Mucosa of descending colon (tissue), 3 donors: Measurements from ENCODE around the gene GALNT5. TPM values are rescaled to one million over a fixed set of nuclear protein-coding genes. Genes with fewer than 3 reads are reported as not detected.
A peak's percentile ranks its signal among the peaks of the same experiment; 100 is the strongest.

Source experiments
- ATAC-seq: fragments of 200-7000 bp; cut with Tn5 transposase; one replicate; pipeline ENCODE4 v1.9.1; 2020; ENCODE audit warnings: mild to moderate bottlenecking, moderate library complexity
- DNase-seq, 3 donors: peaks; one replicate each; pipeline ENCODE4 v3.0.0-alpha.2; 2020
- H3K36me3 ChIP-seq: fragments of 200-600 bp; one replicate; pipeline ENCODE4 v1.8.0; 2021; ENCODE audit warnings: low read depth, mild to moderate bottlenecking
- H3K4me1 ChIP-seq: fragments of 200-600 bp; one replicate; pipeline ENCODE4 v1.8.0; 2021; ENCODE audit warnings: low read depth, mild to moderate bottlenecking
- H3K4me3 ChIP-seq: fragments of 200-600 bp; one replicate; pipeline ENCODE4 v1.8.0; 2021; ENCODE audit warnings: mild to moderate bottlenecking
- H3K9me3 ChIP-seq: fragments of 200-600 bp; one replicate; pipeline ENCODE4 v1.8.0; 2021; ENCODE audit warnings: mild to moderate bottlenecking
- intact Hi-C, 2 donors: fragments of 100-400 bp; cut with DNase I in 1 of 2; cut with micrococcal nuclease in 1 of 2; formaldehyde crosslinking; loops; one replicate each; pipeline versions ENCODE4 v1.11.0 to v1.11.1; 2022; cut with DNase I, micrococcal nuclease
- total RNA-seq, 3 donors: library from RNA; stranded (reverse); fragmentation: NEBNext Ultra II Directional in 2 of 3; extraction: Animal tissue kit (Norgen Biotek cat#: 25700) in 2 of 3; gene quantifications; one replicate each; pipeline versions ENCODE4 v1.2.1 to v1.2.4, GENCODE V29; 2021 to 2023
- TF ChIP-seq, protein P1 (sequence below): fragments of 200-600 bp; IDR thresholded peaks from one replicate; pipeline ENCODE4 v1.8.0; 2022; ENCODE audit warnings: antibody characterized with exemption, mild to moderate bottlenecking
- donor health status: DM: no; HTN: no; CAD: no; lungs with moderate emphysema.
- donor health status: DM: no; HTN: no; CAD: no.
- donor health status: DM: no; HTN: yes; CAD: no.

GALNT5 gene
- total RNA-seq, 3 donors from 2014 or later = 16.5 to 46.1 (median 45.5) TPM

DNA sequence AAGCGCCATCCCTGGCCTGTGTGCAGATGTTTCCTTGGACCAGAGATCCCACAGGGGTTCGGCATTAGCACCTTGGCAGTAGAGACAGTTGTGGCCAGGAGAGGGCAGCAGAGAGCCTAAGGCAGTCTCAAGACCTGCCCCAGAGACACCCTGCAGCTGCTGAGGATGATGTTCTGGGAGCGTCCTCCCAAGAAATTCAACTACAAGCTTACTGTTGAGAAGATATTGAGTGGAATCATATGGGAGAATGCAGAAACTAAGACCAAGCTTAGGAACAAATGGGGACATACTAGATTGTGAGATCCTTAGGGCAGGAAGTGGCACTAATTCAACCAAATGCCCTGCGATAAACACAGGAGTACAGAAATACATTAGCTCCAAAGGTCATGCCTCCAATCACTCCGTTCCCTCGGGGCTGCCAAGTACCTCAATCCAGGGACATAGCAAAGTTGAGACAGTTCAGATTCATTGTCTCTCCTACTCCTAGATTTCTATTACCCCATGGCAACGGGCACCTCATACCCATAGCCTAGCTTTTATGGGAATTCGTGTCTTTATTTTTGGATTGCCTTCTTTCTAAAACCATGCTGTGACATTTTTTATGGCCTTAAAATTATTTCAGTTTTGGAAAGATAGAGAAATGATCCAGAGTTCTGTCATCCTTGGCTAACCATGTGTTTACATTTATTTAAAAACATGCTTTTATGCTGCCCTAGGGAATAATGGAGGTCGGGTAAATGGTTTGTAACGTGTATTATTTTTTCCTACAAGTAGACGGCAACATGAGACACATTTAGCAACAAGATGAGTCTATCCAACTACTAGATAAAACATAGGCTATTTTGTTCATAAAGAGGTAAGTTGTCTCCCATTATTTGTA, 70.4 kb downstream of the GALNT5 start:
- ATAC-seq (peak; percentile 91), DNase-seq (peak; percentile 83 to 95 (median 90))
- TF ChIP-seq, protein P1, sequence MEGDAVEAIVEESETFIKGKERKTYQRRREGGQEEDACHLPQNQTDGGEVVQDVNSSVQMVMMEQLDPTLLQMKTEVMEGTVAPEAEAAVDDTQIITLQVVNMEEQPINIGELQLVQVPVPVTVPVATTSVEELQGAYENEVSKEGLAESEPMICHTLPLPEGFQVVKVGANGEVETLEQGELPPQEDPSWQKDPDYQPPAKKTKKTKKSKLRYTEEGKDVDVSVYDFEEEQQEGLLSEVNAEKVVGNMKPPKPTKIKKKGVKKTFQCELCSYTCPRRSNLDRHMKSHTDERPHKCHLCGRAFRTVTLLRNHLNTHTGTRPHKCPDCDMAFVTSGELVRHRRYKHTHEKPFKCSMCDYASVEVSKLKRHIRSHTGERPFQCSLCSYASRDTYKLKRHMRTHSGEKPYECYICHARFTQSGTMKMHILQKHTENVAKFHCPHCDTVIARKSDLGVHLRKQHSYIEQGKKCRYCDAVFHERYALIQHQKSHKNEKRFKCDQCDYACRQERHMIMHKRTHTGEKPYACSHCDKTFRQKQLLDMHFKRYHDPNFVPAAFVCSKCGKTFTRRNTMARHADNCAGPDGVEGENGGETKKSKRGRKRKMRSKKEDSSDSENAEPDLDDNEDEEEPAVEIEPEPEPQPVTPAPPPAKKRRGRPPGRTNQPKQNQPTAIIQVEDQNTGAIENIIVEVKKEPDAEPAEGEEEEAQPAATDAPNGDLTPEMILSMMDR = peak; percentile 89
- Histone ChIP-seq H3K36me3 (no peaks in the 10 kb centered on the region), H3K9me3 (no peaks in the 10 kb centered on the region), H3K4me3 (no peak overlapping the region), H3K4me1 (peaks cover 10% of the 10 kb centered on the region)
- intact Hi-C loops = no loop called here

DNA sequence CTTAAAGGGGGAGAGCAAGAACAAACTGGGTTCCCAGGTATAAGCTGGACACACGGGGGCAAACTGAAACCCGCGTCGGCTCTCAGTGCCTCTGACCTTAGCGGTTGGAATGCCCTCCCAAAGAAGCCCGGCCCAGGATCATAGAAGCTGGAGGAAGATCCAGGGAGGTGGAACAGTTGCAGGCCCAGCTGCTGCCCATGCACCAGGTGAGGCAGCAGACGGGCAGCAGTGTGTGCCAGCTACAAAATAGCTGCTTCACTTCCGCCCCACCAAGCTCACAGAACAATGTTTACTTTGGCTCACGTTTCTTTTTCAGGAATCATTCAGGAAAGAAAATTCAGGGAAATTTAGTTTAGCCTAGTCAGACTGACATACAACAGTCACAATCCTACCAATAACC, 72.0 kb downstream of the GALNT5 start:
- Histone ChIP-seq H3K4me3 (no peak overlapping the region), H3K36me3 (no peaks in the 10 kb centered on the region), H3K9me3 (no peaks in the 10 kb centered on the region), H3K4me1 (peaks cover 10% of the 10 kb centered on the region)
- TF ChIP-seq, protein P1 = no peak
- intact Hi-C loops = no loop called here
- DNase-seq = peak; percentile 73 to 82 (median 76)
- ATAC-seq = peak; percentile 92

DNA sequence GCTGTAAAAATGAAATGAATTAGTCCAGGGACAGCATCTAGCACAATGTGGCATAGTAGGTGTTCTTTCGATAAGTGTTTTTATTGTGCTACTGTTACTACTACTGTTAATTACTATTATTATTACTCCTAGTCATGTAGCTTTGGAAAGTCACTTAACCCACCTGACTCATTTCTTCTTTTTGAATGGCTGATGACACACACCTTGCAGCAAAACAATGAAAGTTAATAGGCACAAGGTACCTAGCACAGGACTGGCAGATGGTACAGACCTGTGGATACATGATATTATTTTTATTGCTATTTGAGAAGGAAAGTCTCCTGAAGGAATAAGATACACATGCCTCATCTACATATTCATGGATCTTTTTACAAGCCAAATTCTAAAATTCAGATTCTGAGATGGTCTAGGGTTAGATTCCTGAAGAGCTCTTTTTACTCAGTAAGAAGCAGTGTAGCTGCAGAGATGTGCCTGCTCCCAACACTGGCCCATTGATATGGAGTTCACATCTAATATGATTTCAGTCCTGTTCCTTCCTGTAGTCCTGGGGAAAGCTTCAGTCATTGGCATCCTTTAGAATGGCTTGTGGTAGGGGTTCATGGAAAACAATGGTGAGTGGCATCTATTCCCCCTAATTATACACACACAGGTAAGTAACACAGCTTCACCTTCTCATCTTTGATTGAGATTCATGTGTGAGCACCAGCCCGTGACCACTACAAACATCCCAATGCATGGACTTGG, 76.0 kb downstream of the GALNT5 start:
- ATAC-seq (no peak), DNase-seq (no peak)
- Histone ChIP-seq H3K4me3 (no peak overlapping the region), H3K36me3 (no peaks in the 10 kb centered on the region), H3K9me3 (no peaks in the 10 kb centered on the region), H3K4me1 (no peaks in the 10 kb centered on the region)
- intact Hi-C loops = no loop called here
- TF ChIP-seq, protein P1 = no peak

DNA sequence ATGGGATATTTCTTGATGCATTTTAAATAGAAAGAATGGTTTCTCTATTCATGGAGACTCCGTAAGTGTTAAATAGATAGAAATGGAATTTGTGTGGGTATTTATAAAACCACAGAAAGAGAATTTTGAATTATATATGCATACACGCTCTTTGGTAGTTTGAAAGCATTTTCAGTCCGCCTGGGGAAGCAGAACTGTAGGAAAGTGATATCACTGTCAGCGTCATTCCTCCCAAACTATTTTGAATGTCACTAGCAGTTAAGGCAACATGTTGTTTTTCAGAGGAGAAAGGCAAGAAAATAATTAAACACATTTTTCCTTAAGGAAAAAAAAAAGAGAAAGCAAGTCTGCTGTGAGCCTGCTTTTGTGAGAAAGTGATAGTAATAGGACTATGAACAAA, 76.8 kb downstream of the GALNT5 start:
- TF ChIP-seq, protein P1 = no peak
- intact Hi-C loops = no loop called here

DNA sequence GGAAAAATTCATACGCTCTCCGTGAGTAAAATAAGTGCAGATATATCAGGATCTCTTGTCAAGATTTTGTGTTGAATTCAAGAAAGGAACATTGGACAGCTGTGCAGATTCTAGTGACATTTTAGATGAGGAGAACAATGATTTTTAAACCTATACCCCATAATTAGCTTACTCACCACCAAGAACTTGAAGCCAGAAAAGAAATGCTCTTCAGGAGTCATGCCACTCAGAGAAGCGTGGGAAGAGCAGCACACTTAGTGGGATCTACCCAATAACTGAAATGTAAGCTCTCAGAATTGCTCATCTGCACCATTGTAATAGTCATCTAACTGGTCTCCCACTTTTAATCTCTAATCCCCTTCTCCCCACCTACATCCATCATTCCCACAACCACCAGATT, 77.3 kb downstream of the GALNT5 start:
- no peak for DNase-seq
- Histone ChIP-seq H3K36me3 (no peaks in the 10 kb centered on the region), H3K4me3 (no peak overlapping the region), H3K4me1 (no peaks in the 10 kb centered on the region), H3K9me3 (no peaks in the 10 kb centered on the region)
- ATAC-seq = no peak
- intact Hi-C loops = no loop called here
- TF ChIP-seq, protein P1 = no peak

More for the DNA sequence above, 76.8 kb downstream of the GALNT5 start:
- DNase-seq (no peak), ATAC-seq (no peak)
- no peaks in the 10 kb centered on the region for H3K9me3 ChIP-seq
- H3K4me1 ChIP-seq = no peaks in the 10 kb centered on the region
- H3K4me3 ChIP-seq = no peak overlapping the region
- H3K36me3 ChIP-seq = no peaks in the 10 kb centered on the region
